ENCODE data around the gene NUDT1.

The NUDT1 gene

DNA sequence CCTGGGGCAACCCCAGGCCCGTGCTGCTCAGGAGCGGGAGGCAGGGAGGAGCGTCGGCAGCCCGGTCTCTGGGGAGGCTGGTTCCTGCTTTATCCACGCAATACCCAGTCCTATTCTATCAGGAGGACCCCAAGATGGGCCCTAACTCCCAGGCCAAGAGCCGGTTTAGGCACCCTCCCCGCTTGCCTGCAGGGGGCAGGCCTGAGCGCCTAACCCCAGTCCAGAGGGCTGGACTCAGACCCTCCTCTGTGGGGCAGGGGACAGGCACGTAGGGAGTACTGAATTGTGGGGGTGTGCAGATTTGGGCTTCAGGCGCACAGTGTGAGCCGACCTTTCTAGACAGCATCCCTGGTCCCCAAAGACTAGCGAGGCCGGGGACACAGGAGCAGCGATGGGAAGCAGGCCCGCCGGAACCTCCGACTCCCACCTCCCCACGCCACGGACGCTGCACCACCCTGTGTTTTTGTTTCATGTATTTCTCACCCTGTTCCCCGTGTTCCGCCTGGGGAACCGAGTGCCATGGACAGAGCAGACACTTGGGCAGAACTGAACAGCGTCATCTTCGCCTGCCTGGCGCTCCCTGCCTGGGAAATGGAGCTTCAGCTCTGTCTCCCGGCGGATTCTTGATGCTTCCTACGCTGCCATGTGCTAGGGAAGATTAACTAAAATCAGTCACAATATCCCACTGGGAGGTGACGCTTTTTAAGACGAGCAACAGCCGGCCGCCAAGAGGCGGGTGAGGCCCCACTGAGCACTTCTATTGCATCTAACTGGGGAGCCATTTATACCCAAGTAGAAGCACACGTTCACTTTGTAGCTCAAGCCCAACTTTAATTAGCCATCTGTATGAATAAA is 5.3 kb downstream of the NUDT1 start:
- DNase-seq: peak in 4 of 56 donors; percentile 9 to 30 (median 18)

DNA sequence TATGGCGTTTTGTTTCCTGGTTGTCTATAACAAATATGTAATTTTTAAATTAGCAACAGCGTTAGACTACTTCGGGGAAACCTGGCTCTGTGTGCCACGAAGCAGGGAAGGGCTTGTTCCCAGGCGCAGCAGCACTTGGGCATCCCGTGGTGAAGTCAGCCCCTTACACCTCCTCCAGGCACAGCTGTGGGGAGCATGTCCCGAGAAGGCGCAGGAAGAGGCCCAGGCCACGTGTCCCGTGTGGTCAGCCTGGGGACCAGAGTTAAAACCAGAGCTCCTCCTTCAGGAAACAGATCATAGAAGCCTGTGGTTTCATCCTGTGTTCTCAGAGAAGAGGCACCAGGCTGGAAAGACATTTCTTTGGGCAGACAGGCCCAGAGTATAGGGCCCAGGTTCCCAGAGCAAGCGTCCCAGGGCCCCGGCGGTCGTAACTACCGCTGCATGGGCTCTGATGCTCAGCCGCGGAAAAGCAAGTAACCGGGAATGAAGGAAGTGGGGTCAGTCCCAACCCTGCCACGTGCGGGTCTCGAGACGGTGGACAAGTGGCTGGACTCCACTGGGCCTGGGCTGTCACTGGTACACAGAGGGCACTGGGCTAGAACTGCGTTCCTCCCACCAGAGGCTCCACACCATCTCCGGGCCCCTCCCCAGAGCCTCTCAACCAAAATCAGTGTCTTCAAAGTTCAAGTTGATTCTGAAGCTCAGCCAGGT is 7.1 kb downstream of the NUDT1 start:
- peak in 16 of 56 donors; percentile 16 to 50 (median 28) for DNase-seq

GRCh38 chr7:2249744-2250323 is 7.8 kb downstream of the NUDT1 start:
- no peak for DNase-seq

DNA sequence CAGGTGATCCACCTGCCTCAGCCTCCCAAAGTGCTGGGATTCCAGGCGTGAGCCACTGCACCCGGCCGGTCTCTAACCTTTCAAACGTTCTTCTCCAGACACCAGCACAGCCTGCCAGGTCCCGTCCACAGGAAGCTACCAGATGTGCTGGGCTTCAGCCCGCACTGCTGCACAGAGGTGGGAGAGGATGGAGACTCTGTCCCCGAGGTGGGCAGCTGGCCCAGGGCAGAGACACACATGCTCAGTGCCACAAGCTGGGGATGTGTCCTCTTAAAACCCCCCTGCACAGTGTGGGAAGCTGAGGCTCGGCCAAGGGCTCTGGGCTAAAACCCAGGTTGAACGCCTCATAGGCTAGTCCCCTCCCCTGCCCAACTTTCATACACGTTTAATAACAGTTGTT is 9.4 kb downstream of the NUDT1 start:
- no peak for DNase-seq

DNA sequence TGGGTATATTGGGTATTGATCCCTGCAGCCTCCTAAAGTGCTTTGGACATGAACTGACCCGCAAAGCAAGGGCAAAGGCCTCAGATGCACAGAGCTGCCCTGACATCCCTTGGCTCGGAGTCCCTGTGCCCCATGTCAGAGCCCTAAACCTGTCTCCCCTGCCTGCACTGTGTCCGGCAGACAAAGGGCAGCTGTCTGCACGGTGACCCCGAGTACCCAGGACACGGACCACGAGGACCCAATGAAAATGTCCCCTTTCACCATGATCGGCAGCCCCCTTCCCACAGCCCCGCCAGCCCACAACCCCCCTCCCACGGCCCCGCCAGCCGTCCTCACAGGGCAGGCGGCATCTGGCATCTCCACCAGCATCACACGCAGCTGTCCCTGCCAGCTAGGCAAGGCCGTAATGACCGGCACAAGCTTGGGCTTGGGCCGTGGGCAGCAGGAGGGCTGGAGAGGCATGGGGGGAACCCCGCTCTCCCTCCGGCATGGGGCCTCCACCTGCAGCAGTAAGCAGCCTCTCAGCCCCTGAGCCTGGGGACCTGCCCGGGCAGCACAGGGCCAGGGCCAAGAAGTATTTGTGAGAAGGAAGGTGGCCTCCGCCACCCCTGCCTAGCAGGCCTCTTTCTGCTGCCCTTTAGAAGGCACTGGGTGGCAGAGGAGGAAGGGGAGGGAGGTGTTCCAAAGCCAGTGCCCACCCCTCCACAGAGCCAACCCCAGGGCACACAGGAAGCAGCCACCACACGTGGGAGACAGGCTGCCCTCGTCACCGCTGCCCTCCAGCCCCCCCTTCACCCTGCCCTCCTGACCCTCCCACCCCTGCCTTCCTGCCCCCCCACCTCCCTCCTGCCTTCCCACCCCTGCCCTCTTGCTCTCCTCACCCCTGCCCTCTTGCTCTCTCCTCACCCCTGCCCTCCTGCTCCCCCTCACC is 10.1 kb downstream of the NUDT1 start:
- DNase-seq: peak in 4 of 56 donors; percentile 17 to 40 (median 26)

GRCh38 chr7:2253021-2253420 is 11.0 kb downstream of the NUDT1 start:
- no peak for DNase-seq

GRCh38 chr7:2253525-2254244 is 11.7 kb downstream of the NUDT1 start:
- DNase-seq: no peak

DNA sequence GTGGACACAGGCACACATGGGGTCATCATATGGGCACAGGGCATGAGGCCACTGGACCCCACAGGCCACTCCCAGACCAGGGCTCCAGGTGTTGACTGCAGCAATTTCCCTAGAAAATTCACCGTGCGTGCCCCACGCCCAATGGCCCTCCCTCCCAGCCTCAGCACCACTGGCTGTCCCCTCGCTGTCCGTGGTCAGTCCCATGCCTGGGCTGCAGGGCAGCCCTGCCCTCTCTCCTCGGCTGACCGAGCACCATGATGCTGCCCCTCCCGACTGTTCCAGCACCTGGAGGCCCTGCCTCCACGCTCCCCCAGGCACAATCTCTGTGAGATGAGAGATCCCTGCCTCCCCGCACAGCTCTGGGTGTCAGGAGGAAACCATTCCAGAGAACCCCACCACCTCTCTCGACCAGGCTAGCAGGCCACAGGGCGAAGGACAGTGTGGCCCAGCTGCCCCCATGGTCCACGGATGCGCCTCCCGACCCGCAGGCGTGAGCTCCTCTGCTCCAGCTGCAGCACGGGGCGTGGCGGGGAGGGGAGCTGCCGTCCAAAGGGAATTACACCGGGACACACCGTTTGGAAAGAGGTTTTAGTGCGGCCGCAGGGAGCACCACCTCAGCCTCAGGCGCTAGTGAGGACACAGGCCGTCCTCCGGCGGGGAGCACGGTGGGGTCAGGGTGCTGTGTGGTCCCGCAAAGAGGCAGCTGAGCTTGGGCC is 12.6 kb downstream of the NUDT1 start:
- no peak for DNase-seq

- DNase-seq: no peak
These were observed 13.4 kb downstream of the NUDT1 start for GRCh38 chr7:2255145-2256139.

- DNase-seq: no peak
These were observed 14.4 kb downstream of the NUDT1 start for GRCh38 chr7:2256306-2257045.

- DNase-seq: no peak
These were observed 15.1 kb downstream of the NUDT1 start for GRCh38 chr7:2257046-2257551.

GRCh38 chr7:2257651-2258050 is 15.6 kb downstream of the NUDT1 start:
- DNase-seq: no peak

DNA sequence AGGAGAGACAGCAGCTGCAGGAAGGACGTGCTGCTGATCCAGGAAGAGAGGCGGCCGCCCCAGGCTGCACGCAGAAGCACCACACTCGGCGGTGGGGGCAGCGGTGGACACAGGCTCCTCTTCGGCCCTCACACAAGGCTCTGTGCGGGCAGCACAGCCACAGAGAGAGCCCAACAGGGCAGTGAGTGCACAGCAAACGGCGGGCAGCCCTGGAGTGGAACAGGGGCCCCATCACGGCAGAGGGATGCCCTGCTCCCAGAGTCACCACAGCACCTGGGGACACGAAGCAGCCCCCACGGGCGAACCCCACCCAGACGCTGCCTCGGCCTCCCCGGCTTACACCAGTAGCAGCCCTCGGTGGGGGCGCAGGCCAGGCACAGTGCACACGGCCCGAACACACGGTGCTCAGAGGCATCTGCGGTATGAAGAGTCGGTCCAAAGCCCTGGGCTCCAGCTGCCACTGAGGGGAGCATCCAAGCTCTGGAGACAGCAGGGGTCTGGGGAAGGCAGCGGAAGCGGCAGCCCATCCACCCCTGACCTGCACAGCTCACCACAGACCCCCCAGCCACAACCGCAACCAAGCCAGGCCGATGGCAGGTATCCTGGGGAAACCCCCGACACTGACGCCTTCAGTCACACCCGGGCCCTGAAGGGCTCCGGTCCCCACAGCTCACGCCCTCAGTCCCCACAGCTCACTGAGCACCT is 16.8 kb downstream of the NUDT1 start:
- no peak for DNase-seq

- no peak for DNase-seq
These were observed 17.5 kb downstream of the NUDT1 start for GRCh38 chr7:2259480-2259879.

GRCh38 chr7:2260820-2261219 is 18.8 kb downstream of the NUDT1 start:
- DNase-seq: no peak

- DNase-seq: peak in 2 of 56 donors; percentile 6 to 37
These were observed 19.6 kb downstream of the NUDT1 start for GRCh38 chr7:2261611-2262010.

DNA sequence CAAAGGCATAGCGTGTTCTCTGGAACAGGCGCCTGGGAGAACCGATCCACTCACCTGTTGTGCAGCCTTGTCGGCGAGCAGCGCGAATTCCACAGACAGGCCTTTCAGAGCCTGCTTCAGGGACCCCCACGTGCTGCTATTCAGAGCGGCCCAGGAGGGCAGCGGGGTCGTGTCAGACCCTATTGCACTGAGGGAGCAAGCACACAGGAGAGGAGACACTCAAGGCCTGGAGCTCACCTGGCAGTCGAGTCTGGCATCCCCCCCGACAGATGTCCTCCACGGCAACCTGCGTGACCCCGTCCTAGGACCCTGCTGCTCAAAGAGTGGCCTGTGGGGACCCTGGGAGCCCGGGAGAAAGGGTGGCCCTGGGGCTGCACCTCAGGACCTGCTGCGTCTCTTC is 21.1 kb downstream of the NUDT1 start:
- no peak for DNase-seq
